ENCODE data around the gene CLTC. TPM values are rescaled to one million over a fixed set of nuclear protein-coding genes. Genes with fewer than 3 reads are reported as not detected.

The CLTC gene
- total RNA-seq, 1 donor from 2014 or later, result 225 TPM

GRCh38 chr17:59634632-59635541 lies 15.2 kb downstream of the CLTC start:
- Histone ChIP-seq H3F3A (ENCODE audit: low read depth) (no peaks in the 10 kb centered on the region), H3K9ac (no peak overlapping the region), H3K79me2 (ENCODE audit: low read depth) (peaks cover 98% of the 10 kb centered on the region), H4K20me1 (ENCODE audit: low read depth) (peaks cover 33% of the 10 kb centered on the region), H3K9me3 (ENCODE audit: low read depth) (no peaks in the 10 kb centered on the region), H3K4me2 (no peak overlapping the region), H3K27me3 (no peaks in the 10 kb centered on the region), H3K27ac (no peak overlapping the region), H3K4me1 (no peaks in the 10 kb centered on the region), H2AFZ (replicated peaks) (no peak overlapping the region), H3K36me3 (no peaks in the 10 kb centered on the region), H3K4me3 (no peak overlapping the region)
- peaks cover 3% of the 10 kb centered on the region for H3K4me1 Mint-ChIP-seq
- DNase-seq (ENCODE audit: low spot score), result no peak
- H3K27me3 Mint-ChIP-seq (ENCODE audit: insufficient read depth, low read depth), result no peaks in the 10 kb centered on the region
- H3K27ac Mint-ChIP-seq, result no peak overlapping the region
- TF ChIP-seq EZH2phosphoT487 (IDR thresholded peaks at IDR 0.05) (no peak), EZH2 (IDR thresholded peaks at IDR 0.05) (no peak), CTCF (IDR thresholded peaks at IDR 0.05) (no peak)
- peaks cover 11% of the 10 kb centered on the region for H3K36me3 Mint-ChIP-seq
- H3K9me3 Mint-ChIP-seq, result peaks cover 3% of the 10 kb centered on the region
- no peak overlapping the region for H3K4me3 Mint-ChIP-seq

- no peak for DNase-seq (ENCODE audit: low spot score)
- H3K36me3 ChIP-seq, result no peaks in the 10 kb centered on the region
- no peak overlapping the region for H3K9ac ChIP-seq
- no peak overlapping the region for H3K4me3 ChIP-seq
- no peaks in the 10 kb centered on the region for H3K9me3 ChIP-seq (ENCODE audit: low read depth)
- peaks cover 3% of the 10 kb centered on the region for H3K4me1 Mint-ChIP-seq
- H3K4me3 Mint-ChIP-seq, result no peak overlapping the region
- H3K27me3 ChIP-seq, result no peaks in the 10 kb centered on the region
- no peaks in the 10 kb centered on the region for H3K9me3 Mint-ChIP-seq
- no peaks in the 10 kb centered on the region for H3K27me3 Mint-ChIP-seq (ENCODE audit: insufficient read depth, low read depth)
- no peak for TF ChIP-seq EZH2phosphoT487 (IDR thresholded peaks at IDR 0.05)
- no peak for TF ChIP-seq CTCF (IDR thresholded peaks at IDR 0.05)
- no peak overlapping the region for H3K4me2 ChIP-seq
- H3K4me1 ChIP-seq, result no peaks in the 10 kb centered on the region
- H3K36me3 Mint-ChIP-seq, result peaks cover 1% of the 10 kb centered on the region
- no peak overlapping the region for H2AFZ ChIP-seq (replicated peaks)
- H3K27ac Mint-ChIP-seq, result no peak overlapping the region
- no peaks in the 10 kb centered on the region for H3F3A ChIP-seq (ENCODE audit: low read depth)
- H4K20me1 ChIP-seq (ENCODE audit: low read depth), result peaks cover 56% of the 10 kb centered on the region
- H3K27ac ChIP-seq, result no peak overlapping the region
- peaks cover 98% of the 10 kb centered on the region for H3K79me2 ChIP-seq (ENCODE audit: low read depth)
These were observed 18.1 kb downstream of the CLTC start for GRCh38 chr17:59637611-59638310.

- peaks cover 1% of the 10 kb centered on the region for H3K36me3 Mint-ChIP-seq
- TF ChIP-seq EZH2 (IDR thresholded peaks at IDR 0.05) (no peak), EZH2phosphoT487 (IDR thresholded peaks at IDR 0.05) (no peak), CTCF (IDR thresholded peaks at IDR 0.05) (no peak)
- H4K20me1 ChIP-seq (ENCODE audit: low read depth), result peaks cover 60% of the 10 kb centered on the region
- H3K27me3 Mint-ChIP-seq (ENCODE audit: insufficient read depth, low read depth), result no peaks in the 10 kb centered on the region
- peaks cover 97% of the 10 kb centered on the region for H3K79me2 ChIP-seq (ENCODE audit: low read depth)
- no peak overlapping the region for H3K27ac ChIP-seq
- no peak overlapping the region for H3K4me3 ChIP-seq
- H3K27me3 ChIP-seq, result no peaks in the 10 kb centered on the region
- no peaks in the 10 kb centered on the region for H3K9me3 ChIP-seq (ENCODE audit: low read depth)
- no peaks in the 10 kb centered on the region for H3K9me3 Mint-ChIP-seq
- no peak overlapping the region for H2AFZ ChIP-seq (replicated peaks)
- no peak for DNase-seq (ENCODE audit: low spot score)
- H3F3A ChIP-seq (ENCODE audit: low read depth), result no peaks in the 10 kb centered on the region
- H3K4me3 Mint-ChIP-seq, result no peak overlapping the region
- H3K27ac Mint-ChIP-seq, result no peak overlapping the region
- no peak overlapping the region for H3K9ac ChIP-seq
- H3K4me1 ChIP-seq, result no peaks in the 10 kb centered on the region
- no peaks in the 10 kb centered on the region for H3K36me3 ChIP-seq
- no peak overlapping the region for H3K4me2 ChIP-seq
- H3K4me1 Mint-ChIP-seq, result peaks cover 3% of the 10 kb centered on the region
These were observed 18.9 kb downstream of the CLTC start for GRCh38 chr17:59638553-59638952.

Measured in neural progenitor cell (in vitro differentiated cells).